Fibroblast of the aortic adventitia (primary cell): Measurements from ENCODE around the gene PUS7. TPM values are rescaled to one million over a fixed set of nuclear protein-coding genes. Genes with fewer than 3 reads are reported as not detected.
"Not testable (repeated sequence)": the region's sequence is repeated elsewhere in the genome, so short reads cannot be mapped to it uniquely, and the experiment has no call there.

Source experiments
- DNase-seq: peaks from one replicate; pipeline ENCODE4 v3.0.0-alpha.2; 2010; ENCODE audit warnings: low read depth
- H3K4me3 ChIP-seq: 2 replicates; pipeline ENCODE4 v1.5.1; 2011; ENCODE audit warnings: low read depth, mild to moderate bottlenecking, control low read depth, low read length, moderate library complexity
- total RNA-seq: library from RNA; depleted of rRNA; stranded (reverse); fragments of >200 nt; gene quantifications from 2 replicates; pipeline ENCODE4 v1.2.3, GENCODE V29; 2012; ENCODE audit warnings: low replicate concordance
- TF ChIP-seq, protein P1 (sequence below): IDR thresholded peaks from 2 replicates; pipeline ENCODE4 v1.5.1; 2011; ENCODE audit warnings: mild to moderate bottlenecking, low read length, control low read depth, inconsistent platforms; ENCODE audit not compliant: insufficient read depth

Gene PUS7
- total RNA-seq, 1 donor: 22.8 TPM

DNA sequence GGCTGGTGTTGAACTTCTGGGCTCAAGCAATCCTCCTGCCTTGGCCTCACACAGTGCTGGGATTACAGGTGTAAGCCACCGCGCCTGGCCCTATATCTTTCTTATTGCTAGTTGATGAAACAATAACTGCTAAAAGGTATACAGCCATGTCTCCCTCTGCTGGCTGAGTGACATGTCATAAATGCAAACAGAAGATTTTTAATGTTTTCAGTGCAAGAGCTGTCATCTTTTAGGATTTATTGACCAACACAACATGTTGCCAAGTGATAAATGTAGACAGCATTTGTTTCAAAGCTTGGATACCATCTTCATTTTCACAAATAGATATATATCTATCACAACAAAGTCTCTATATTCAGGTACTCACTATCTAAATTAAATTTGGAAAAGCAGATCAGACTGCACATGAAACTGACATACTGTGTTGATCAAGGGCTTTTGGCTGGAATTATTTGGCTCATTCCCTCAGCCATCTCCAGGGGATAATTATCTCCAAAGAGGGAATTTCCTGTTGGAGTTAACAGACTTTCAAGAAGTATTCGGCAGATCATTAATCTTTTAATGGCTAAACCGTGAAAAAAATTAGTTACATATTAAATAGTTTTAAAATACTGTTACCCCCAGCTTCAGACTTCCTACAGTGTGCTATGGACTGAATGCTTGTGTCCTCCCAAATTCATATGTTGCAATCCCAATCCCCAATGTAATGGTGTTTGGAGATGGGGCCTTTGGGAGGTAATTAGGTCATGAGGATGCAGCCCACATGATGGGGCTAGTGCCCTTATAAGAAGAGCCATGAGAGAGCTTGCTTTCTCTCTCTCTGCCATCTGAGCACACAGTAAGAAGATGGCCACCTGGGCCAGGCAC, 92.1 kb downstream of the PUS7 start:
- peak; percentile 61 for DNase-seq
- TF ChIP-seq, protein P1, sequence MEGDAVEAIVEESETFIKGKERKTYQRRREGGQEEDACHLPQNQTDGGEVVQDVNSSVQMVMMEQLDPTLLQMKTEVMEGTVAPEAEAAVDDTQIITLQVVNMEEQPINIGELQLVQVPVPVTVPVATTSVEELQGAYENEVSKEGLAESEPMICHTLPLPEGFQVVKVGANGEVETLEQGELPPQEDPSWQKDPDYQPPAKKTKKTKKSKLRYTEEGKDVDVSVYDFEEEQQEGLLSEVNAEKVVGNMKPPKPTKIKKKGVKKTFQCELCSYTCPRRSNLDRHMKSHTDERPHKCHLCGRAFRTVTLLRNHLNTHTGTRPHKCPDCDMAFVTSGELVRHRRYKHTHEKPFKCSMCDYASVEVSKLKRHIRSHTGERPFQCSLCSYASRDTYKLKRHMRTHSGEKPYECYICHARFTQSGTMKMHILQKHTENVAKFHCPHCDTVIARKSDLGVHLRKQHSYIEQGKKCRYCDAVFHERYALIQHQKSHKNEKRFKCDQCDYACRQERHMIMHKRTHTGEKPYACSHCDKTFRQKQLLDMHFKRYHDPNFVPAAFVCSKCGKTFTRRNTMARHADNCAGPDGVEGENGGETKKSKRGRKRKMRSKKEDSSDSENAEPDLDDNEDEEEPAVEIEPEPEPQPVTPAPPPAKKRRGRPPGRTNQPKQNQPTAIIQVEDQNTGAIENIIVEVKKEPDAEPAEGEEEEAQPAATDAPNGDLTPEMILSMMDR: peak; percentile 57
- no peak overlapping the region for H3K4me3 ChIP-seq

DNA sequence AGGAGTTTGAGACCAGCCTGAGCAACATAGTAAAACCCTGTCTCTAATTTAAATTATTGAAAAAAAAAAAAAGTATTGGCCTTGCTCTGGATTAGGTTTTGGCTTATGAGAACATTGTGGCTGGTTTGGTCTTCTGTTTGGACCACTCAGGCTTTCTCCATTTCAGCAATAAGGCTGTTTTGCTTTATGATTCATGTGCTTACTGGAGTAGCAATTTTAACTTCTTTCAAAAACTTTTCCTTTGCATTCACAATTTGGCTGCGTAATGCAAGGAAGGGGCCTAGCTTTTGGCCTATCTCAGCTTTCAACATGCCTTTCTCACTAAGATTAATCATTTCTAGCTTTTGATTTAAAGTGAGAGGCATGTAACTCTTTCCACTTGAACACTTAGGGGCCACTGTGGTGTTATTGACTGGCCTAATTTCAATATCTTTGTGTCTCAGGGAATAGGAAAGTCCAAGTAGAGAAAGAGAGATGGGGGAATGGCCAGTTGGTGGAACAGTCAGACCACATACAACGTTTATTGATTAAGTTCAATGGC, 95.4 kb downstream of the PUS7 start:
- no peak overlapping the region for H3K4me3 ChIP-seq
- TF ChIP-seq, protein P1: no peak
- DNase-seq: no peak

DNA sequence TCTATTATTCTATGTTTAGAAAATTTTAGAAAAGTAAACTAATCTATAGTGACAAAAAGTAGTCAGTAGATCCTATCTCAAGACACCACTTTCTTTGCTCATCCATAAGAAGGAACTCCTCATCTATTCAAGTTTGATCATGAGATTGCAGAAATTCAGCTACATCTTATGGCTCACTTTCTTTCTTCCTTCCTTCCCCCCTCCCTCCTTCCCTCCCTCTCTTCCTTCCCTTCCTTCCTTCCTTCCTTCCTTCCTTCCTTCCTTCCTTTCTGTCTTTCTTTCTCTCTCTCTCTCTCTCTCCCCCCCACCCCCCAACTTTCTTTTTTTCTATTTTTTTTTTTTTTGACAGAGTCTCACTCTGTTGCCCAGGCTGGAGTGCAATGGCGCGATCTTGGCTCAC, 98.1 kb downstream of the PUS7 start:
- no peak overlapping the region for H3K4me3 ChIP-seq
- DNase-seq: no peak
- TF ChIP-seq, protein P1: no peak

DNA sequence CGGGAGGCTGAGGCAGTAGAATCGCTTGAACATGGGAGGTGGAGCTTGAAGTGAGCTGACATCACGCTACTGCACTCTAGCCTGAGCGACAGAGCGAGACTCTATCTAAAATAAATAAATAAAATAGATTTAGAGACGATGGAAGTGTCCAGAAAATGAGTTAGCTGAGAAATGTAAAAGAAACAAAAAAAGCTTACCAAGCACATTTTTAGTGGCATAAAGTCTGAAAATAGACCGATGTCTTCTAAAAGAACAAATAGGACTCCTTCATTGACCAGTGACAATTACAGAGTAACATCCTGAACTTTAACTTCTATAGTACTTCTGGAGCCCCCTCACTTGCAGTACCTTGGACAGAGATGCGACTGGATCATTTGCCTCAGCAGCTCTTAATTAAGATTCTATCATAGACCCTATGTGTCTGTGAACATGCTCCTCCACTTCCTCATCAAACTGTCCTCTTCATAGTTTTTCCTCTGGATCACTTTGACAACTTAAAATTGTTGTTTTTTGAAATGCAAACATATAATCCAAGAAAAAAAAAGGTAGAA, 108.1 kb downstream of the PUS7 start:
- DNase-seq: no peak
- TF ChIP-seq, protein P1: no peak
- H3K4me3 ChIP-seq: no peak overlapping the region

DNA sequence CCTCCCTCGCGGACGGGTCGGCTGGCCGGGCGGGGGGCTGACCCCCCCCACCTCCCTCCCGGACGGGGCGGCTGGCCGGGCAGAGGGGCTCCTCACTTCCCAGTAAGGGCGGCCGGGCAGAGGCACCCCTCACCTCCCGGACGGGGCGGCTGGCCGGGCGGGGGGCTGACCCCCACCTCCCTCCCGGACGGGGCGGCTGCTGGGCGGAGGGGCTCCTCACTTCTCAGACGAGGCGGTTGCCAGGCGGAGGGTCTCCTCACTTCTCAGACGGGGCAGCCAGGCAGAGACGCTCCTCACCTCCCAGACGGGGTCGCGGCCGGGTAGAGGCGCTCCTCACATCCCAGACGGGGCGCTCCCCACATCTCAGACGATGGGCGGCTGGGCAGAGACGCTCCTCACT, 111.3 kb downstream of the PUS7 start:
- H3K4me3 ChIP-seq, DNase-seq: not testable (repeated sequence)

DNA sequence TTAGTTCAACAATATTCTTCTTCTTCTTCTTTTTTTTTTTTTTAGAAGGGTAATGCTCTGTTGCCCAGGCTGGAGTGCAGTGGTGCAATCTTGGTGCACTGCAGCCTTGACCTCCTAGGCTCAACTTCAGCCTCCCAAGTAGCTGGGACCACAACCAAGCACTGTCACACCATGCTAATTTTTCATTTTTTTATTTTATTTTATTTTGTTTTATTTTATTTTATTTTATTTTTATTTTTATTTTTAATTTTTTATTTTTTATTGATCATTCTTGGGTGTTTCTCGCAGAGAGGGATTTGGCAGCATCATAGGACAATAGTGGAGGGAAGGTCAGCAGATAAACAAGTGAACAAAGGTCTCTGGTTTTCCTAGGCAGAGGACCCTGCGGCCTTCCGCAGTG, 112.3 kb downstream of the PUS7 start:
- not testable (repeated sequence) for DNase-seq, H3K4me3 ChIP-seq

DNA sequence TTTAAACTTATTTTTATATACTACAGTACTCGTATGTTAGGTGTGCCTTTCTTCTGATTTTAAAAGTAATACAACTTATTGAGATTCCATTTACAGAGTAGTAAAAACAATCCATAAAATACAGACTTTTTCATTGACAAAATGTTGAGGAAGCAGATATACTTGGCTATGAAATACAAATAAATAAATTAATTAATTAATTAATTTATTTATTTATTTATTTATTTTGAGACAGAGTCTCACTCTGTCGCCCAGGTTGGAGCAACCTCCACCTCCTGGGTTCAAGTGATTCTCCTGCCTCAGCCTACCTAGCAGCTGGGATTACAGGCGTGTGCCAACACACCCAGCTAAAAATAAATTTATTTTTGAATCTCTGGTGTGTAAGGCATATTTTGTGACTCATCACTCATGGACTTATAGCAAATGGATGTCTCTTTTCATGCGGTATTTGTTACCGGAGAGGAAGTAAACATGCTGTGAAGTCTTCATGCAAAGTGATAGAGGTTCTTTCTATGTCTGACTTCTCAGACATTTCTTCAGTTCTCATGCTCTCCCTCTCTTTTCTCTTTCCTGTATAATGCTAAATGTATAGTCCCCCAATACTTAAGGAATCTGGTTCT, 113.2 kb downstream of the PUS7 start:
- DNase-seq: no peak
- H3K4me3 ChIP-seq: no peak overlapping the region
- TF ChIP-seq, protein P1: no peak

Other genes with a start within 250 kb of the PUS7 start
- 45.0 and 50.8 TPM in 2 replicates for gene SRPK2, start 133.3 kb downstream of the PUS7 start, total RNA-seq
- 10.2 and 18.1 TPM in 2 replicates for gene RINT1, start 9.9 kb upstream of the PUS7 start, total RNA-seq
- not detected in 2 replicates for gene EFCAB10, start 59.2 kb upstream of the PUS7 start, total RNA-seq